ENCODE results near the gene THEMIS2. TPM values are rescaled to one million over a fixed set of nuclear protein-coding genes. Genes with fewer than 3 reads are reported as not detected.

THEMIS2 gene
- total RNA-seq, 1 donor from 2014 or later: 78.6 TPM

- Mint-ChIP-seq H3K9me3 (no peaks in the 10 kb centered on the region), H3K36me3 (ENCODE audit: low read depth) (no peaks in the 10 kb centered on the region), H3K4me3 (peak overlapping the region; percentile 33), H3K27ac (peak overlapping the region; percentile 89), H3K27me3 (no peaks in the 10 kb centered on the region), H3K4me1 (peaks cover 62% of the 10 kb centered on the region)
- no peak for TF ChIP-seq CTCF (IDR thresholded peaks at IDR 0.05)
- ChIA-PET POLR2A (interaction anchor here (0.6 to 2.5 kb wide), 9 partner anchors 11 to 780 kb away, joined by 3 to 44 read pairs (median 3); partner anchors contain the start of genes EYA3, PPP1R8, STX12 and THEMIS2), CTCF (interaction anchor here (1.3 kb wide), 1 partner anchor 28 kb away, joined by 3 read pairs; no protein-coding TSS in a partner anchor)
- no peak for DNase-seq
- intact Hi-C loops (cut with micrococcal nuclease): loop anchor here (1.0 kb wide), 2 partner anchors 12 to 28 kb away; no protein-coding TSS in a partner anchor
- peak; percentile 14 for ATAC-seq (ENCODE audit: low read depth)
Observed at GRCh38 chr1:27863538-27863915, 8.8 kb upstream of the THEMIS2 start.

GRCh38 chr1:27864264-27864895 lies 8.0 kb upstream of the THEMIS2 start:
- no peak for TF ChIP-seq CTCF (IDR thresholded peaks at IDR 0.05)
- peak; percentile 28 for ATAC-seq (ENCODE audit: low read depth)
- no peaks in the 10 kb centered on the region for H3K9me3 Mint-ChIP-seq
- peak overlapping the region; percentile 89 for H3K27ac Mint-ChIP-seq
- H3K4me1 Mint-ChIP-seq: peaks cover 65% of the 10 kb centered on the region
- H3K27me3 Mint-ChIP-seq: no peaks in the 10 kb centered on the region
- DNase-seq: no peak
- H3K4me3 Mint-ChIP-seq: peak overlapping the region; percentile 67
- H3K36me3 Mint-ChIP-seq (ENCODE audit: low read depth): no peaks in the 10 kb centered on the region
- ChIA-PET POLR2A (interaction anchor here (0.5 to 2.5 kb wide), 8 partner anchors 10 to 779 kb away, joined by 3 to 44 read pairs (median 3); partner anchors contain the start of genes EYA3, STX12 and THEMIS2), CTCF (interaction anchor here (1.3 kb wide), 1 partner anchor 27 kb away, joined by 3 read pairs; no protein-coding TSS in a partner anchor)
- intact Hi-C loops (cut with micrococcal nuclease): no loop called here

GRCh38 chr1:27865821-27866220 lies 6.5 kb upstream of the THEMIS2 start:
- CTCF ChIA-PET: no interaction called here
- POLR2A ChIA-PET: interaction anchor here (0.7 to 2.2 kb wide), 4 partner anchors 8 to 98 kb away, joined by 6 to 13 read pairs (median 10); no protein-coding TSS in a partner anchor
- intact Hi-C loops (cut with micrococcal nuclease): no loop called here
- no peaks in the 10 kb centered on the region for H3K9me3 Mint-ChIP-seq
- no peak for DNase-seq
- no peaks in the 10 kb centered on the region for H3K27me3 Mint-ChIP-seq
- no peak for ATAC-seq (ENCODE audit: low read depth)
- peaks cover 71% of the 10 kb centered on the region for H3K4me1 Mint-ChIP-seq
- TF ChIP-seq CTCF (IDR thresholded peaks at IDR 0.05): no peak
- peak overlapping the region; percentile 30 for H3K27ac Mint-ChIP-seq
- H3K4me3 Mint-ChIP-seq: peak overlapping the region; percentile 24
- no peaks in the 10 kb centered on the region for H3K36me3 Mint-ChIP-seq (ENCODE audit: low read depth)

GRCh38 chr1:27868556-27868931 lies 3.8 kb upstream of the THEMIS2 start:
- ATAC-seq (ENCODE audit: low read depth) (no peak), DNase-seq (no peak)
- Mint-ChIP-seq H3K4me3 (no peak overlapping the region), H3K36me3 (ENCODE audit: low read depth) (peaks cover 5% of the 10 kb centered on the region), H3K4me1 (peaks cover 63% of the 10 kb centered on the region), H3K27ac (peak overlapping the region; percentile 81), H3K9me3 (no peaks in the 10 kb centered on the region), H3K27me3 (no peaks in the 10 kb centered on the region)
- POLR2A ChIA-PET: interaction anchor here (1.0 to 2.2 kb wide), 2 partner anchors 19 to 780 kb away, joined by 3 to 6 read pairs; partner anchors contain the start of gene RNU11
- CTCF ChIA-PET: no interaction called here
- intact Hi-C loops (cut with micrococcal nuclease): no loop called here
- TF ChIP-seq CTCF (IDR thresholded peaks at IDR 0.05): no peak

GRCh38 chr1:27868932-27869718 lies 3.2 kb upstream of the THEMIS2 start:
- CTCF ChIA-PET: interaction anchor here (0.9 kb wide), 1 partner anchor 340 kb away, joined by 4 read pairs; no protein-coding TSS in a partner anchor

More at GRCh38 chr1:27868932-27869718, 3.2 kb upstream of the THEMIS2 start:
- POLR2A ChIA-PET: interaction anchor here (1.0 to 2.2 kb wide), 4 partner anchors 17 to 779 kb away, joined by 3 to 7 read pairs (median 5); partner anchors contain the start of gene RNU11
- Mint-ChIP-seq H3K9me3 (no peaks in the 10 kb centered on the region), H3K4me3 (peak overlapping the region; percentile 62), H3K27ac (peak overlapping the region; percentile 81), H3K36me3 (ENCODE audit: low read depth) (peaks cover 5% of the 10 kb centered on the region), H3K27me3 (no peaks in the 10 kb centered on the region), H3K4me1 (peaks cover 62% of the 10 kb centered on the region)
- DNase-seq (no peak), ATAC-seq (ENCODE audit: low read depth) (peak; percentile 16)
- TF ChIP-seq CTCF (IDR thresholded peaks at IDR 0.05): no peak
- intact Hi-C loops (cut with micrococcal nuclease): no loop called here
